PC-9 (cell line): ENCODE results near the gene ASAH2. TPM values are rescaled to one million over a fixed set of nuclear protein-coding genes. Genes with fewer than 3 reads are reported as not detected.

Source experiments
- BruUV-seq: library from RNA; stranded (reverse); fragments of 400-500 nt; replicated peaks from 2 replicates; lab custom pipeline; 2021; lab: Mats Ljungman, UMichigan
- CTCF ChIA-PET: fragments of 300-600 bp; sonication (Branson Sonifier 250); formaldehyde crosslinking; loops from one replicate; lab custom pipeline; 2022; ENCODE audit warnings: antibody characterized with exemption; lab: Charles Lee
- POLR2A ChIA-PET: fragments of 300-600 bp; sonication (Branson Sonifier 250); formaldehyde crosslinking; loops from one replicate; lab custom pipeline; 2022; ENCODE audit warnings: antibody characterized with exemption; ENCODE audit not compliant: unreplicated experiment; lab: Charles Lee
- DNase-seq, 2 experiments: peaks; one replicate each; pipeline versions ENCODE4 v3.0.0 to v3.0.0-alpha.2; 2015 to 2022; ENCODE audit warnings: mixed read lengths in 1 of 2
- H2AFZ ChIP-seq: fragments of 200-600 bp; sonication (generic); 2 replicates; pipeline ENCODE4 v1.8.1; 2017; ENCODE audit warnings: antibody characterized with exemption
- H3F3A ChIP-seq: fragments of 200-600 bp; sonication (generic); 2 replicates; pipeline ENCODE4 v1.8.1; 2017; ENCODE audit warnings: antibody characterized with exemption, mild to moderate bottlenecking, low read depth; ENCODE audit not compliant: insufficient read depth
- H3K27ac ChIP-seq: fragments of 200-600 bp; sonication (generic); 2 replicates; pipeline ENCODE4 v1.6.1; 2016; ENCODE audit warnings: mixed run types
- H3K27me3 ChIP-seq: fragments of 200-600 bp; sonication (generic); 2 replicates; pipeline ENCODE4 v1.6.1; 2016; ENCODE audit warnings: low read depth, mixed run types; ENCODE audit not compliant: insufficient read depth
- H3K36me3 ChIP-seq: fragments of 200-600 bp; sonication (generic); 2 replicates; pipeline ENCODE4 v1.6.1; 2016; ENCODE audit warnings: low read depth, mixed run types
- H3K4me1 ChIP-seq: fragments of 200-600 bp; sonication (generic); replicated peaks from 2 replicates; pipeline ENCODE4 v1.6.1; 2016; ENCODE audit warnings: mixed run types; ENCODE audit not compliant: insufficient read depth
- H3K4me2 ChIP-seq: fragments of 200-600 bp; sonication (generic); 2 replicates; pipeline ENCODE4 v1.6.1; 2017; ENCODE audit warnings: mixed run types
- H3K4me3 ChIP-seq: fragments of 200-600 bp; sonication (generic); 2 replicates; pipeline ENCODE4 v1.6.1; 2016; ENCODE audit warnings: mixed run types
- H3K79me2 ChIP-seq: fragments of 200-600 bp; sonication (generic); 2 replicates; pipeline ENCODE4 v1.6.1; 2017; ENCODE audit warnings: low read depth, mixed run types
- H3K9me2 ChIP-seq: fragments of 200-600 bp; sonication (generic); 2 replicates; pipeline ENCODE4 v1.8.1; 2017; ENCODE audit warnings: mild to moderate bottlenecking; ENCODE audit not compliant: insufficient read depth
- H3K9me3 ChIP-seq: fragments of 200-600 bp; sonication (generic); 2 replicates; pipeline ENCODE4 v1.8.1; 2016; ENCODE audit warnings: low read depth; ENCODE audit not compliant: insufficient read depth
- H4K20me1 ChIP-seq: fragments of 200-600 bp; sonication (generic); 2 replicates; pipeline ENCODE4 v1.8.1; 2017; ENCODE audit not compliant: insufficient read depth
- EZH2 ChIP-seq: fragments of 200-600 bp; sonication (generic); IDR thresholded peaks from 2 replicates; pipeline ENCODE4 v1.8.0; 2017; ENCODE audit warnings: antibody characterized with exemption, low read depth
- intact Hi-C: fragments of 100-400 bp; cut with micrococcal nuclease; formaldehyde crosslinking; loops from one replicate; pipeline ENCODE4 v1.10.0; 2022; ENCODE audit not compliant: unreplicated experiment
- total RNA-seq: library from RNA; stranded (reverse); gene quantifications from 2 replicates; pipeline ENCODE4 v1.2.3, GENCODE V29; 2021
- TF ChIP-seq, protein P1 (sequence below): fragments of 200-600 bp; sonication (generic); conservative IDR thresholded peaks from 2 replicates; pipeline ENCODE4 v1.6.1; 2017; ENCODE audit warnings: mixed run types, antibody characterized with exemption, mild to moderate bottlenecking, moderate library complexity

The ASAH2 gene
- total RNA-seq, 1 experiment from 2014 or later = 8.3 TPM

DNA sequence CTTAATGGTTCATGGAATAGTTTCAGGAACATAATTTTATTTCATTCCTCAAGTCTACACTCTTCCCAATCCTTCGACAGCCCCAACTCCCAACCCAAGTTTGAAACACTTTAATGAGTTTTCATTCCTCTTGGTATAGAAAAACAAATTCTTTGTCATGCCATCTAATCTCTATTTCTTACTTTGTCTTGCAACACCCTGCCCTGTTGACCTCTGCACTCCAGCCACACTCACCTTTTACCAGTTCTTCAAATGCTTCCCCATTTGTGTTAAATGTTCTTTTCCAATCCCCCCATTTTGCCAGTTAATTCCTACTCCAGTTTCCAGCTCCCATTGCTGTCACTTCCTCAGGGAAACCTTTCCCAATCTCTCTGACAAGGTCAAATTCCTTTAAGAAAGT is 21.9 kb downstream of the ASAH2 start:
- Histone ChIP-seq H3K9me3 (no peaks in the 10 kb centered on the region), H3K4me2 (no peak overlapping the region), H2AFZ (no peak overlapping the region), H3K79me2 (no peaks in the 10 kb centered on the region), H3K36me3 (no peaks in the 10 kb centered on the region), H3F3A (no peaks in the 10 kb centered on the region), H3K27me3 (0 out of 2 replicates have a peak, but pooled peaks cover 4% of the 10 kb centered on the region), H4K20me1 (no peaks in the 10 kb centered on the region), H3K9me2 (no peaks in the 10 kb centered on the region), H3K27ac (no peak overlapping the region), H3K4me1 (no peaks in the 10 kb centered on the region), H3K4me3 (no peak overlapping the region)
- CTCF ChIA-PET = no interaction called here
- no peak for DNase-seq
- POLR2A ChIA-PET = no interaction called here
- intact Hi-C loops = no loop called here
- TF ChIP-seq, protein P1, sequence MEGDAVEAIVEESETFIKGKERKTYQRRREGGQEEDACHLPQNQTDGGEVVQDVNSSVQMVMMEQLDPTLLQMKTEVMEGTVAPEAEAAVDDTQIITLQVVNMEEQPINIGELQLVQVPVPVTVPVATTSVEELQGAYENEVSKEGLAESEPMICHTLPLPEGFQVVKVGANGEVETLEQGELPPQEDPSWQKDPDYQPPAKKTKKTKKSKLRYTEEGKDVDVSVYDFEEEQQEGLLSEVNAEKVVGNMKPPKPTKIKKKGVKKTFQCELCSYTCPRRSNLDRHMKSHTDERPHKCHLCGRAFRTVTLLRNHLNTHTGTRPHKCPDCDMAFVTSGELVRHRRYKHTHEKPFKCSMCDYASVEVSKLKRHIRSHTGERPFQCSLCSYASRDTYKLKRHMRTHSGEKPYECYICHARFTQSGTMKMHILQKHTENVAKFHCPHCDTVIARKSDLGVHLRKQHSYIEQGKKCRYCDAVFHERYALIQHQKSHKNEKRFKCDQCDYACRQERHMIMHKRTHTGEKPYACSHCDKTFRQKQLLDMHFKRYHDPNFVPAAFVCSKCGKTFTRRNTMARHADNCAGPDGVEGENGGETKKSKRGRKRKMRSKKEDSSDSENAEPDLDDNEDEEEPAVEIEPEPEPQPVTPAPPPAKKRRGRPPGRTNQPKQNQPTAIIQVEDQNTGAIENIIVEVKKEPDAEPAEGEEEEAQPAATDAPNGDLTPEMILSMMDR = no peak
- no peak for TF ChIP-seq EZH2
- no TSS peak for BruUV-seq

DNA sequence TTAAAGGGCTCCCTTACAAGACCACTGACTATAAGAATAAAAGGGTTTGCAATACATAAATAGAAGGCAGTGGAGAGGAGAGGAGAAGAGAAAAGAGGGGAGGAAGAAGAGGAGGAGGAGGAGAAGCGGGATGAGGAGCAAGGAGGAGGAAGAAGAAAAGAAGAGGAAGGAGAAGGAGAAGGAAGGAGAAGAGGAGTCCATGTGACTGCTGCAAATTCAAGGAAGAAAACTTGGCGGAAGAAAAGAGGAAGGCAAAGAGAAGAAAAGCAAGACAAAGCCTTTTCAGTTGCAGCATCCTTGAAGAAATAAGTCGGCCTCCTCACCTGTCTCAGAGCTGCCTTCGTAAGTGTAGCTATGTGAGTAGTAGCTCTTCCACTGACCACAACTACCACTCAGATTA is 22.6 kb downstream of the ASAH2 start:
- H3K36me3 ChIP-seq = no peaks in the 10 kb centered on the region
- BruUV-seq = no TSS peak
- no peak overlapping the region for H3K4me2 ChIP-seq
- H3K9me3 ChIP-seq = no peaks in the 10 kb centered on the region
- H4K20me1 ChIP-seq = no peaks in the 10 kb centered on the region
- no peak for DNase-seq
- H3K4me3 ChIP-seq = no peak overlapping the region
- no peak overlapping the region for H3K27ac ChIP-seq
- intact Hi-C loops = no loop called here
- H2AFZ ChIP-seq = no peak overlapping the region
- no peak for TF ChIP-seq EZH2
- TF ChIP-seq, protein P1 = no peak
- ChIA-PET CTCF (no interaction called here), POLR2A (no interaction called here)
- no peaks in the 10 kb centered on the region for H3F3A ChIP-seq
- H3K79me2 ChIP-seq = no peaks in the 10 kb centered on the region
- no peaks in the 10 kb centered on the region for H3K4me1 ChIP-seq
- no peaks in the 10 kb centered on the region for H3K27me3 ChIP-seq
- no peaks in the 10 kb centered on the region for H3K9me2 ChIP-seq

DNA sequence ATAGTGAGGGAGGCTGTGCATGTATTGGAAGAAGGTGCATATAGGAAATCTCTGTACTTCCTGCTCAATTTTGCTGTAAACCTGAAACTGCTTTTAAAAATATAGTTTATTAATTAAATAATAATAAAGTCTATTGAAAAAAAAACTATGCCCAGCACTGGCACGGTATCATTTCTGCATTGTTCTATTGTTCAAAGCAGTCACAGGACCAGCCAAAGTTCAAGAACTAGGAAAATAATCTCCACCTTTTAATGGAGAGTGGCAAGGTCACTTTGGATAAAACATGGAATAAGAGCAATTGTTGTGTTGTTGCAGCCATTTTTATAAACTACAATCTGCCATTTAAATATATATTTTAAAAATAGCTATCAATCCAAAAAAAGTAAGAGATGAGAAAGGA is 24.7 kb downstream of the ASAH2 start:
- Histone ChIP-seq H3K36me3 (no peaks in the 10 kb centered on the region), H3F3A (no peaks in the 10 kb centered on the region), H3K79me2 (no peaks in the 10 kb centered on the region), H4K20me1 (no peaks in the 10 kb centered on the region), H3K9me2 (no peaks in the 10 kb centered on the region), H3K4me1 (no peaks in the 10 kb centered on the region), H3K9me3 (no peaks in the 10 kb centered on the region), H3K27ac (no peak overlapping the region), H3K27me3 (no peaks in the 10 kb centered on the region), H3K4me3 (no peak overlapping the region), H3K4me2 (no peak overlapping the region), H2AFZ (no peak overlapping the region)
- intact Hi-C loops = no loop called here
- CTCF ChIA-PET = no interaction called here
- DNase-seq = no peak
- POLR2A ChIA-PET = no interaction called here
- TF ChIP-seq, protein P1 = no peak
- no peak for TF ChIP-seq EZH2
- no TSS peak for BruUV-seq
